NB4 (cell line): ENCODE measurements around the gene OPCML.

Source experiments
- MYC ChIP-seq: IDR thresholded peaks from 2 replicates; pipeline ENCODE4 v1.6.1; 2011; ENCODE audit warnings: low read depth, low read length
- POLR2A ChIP-seq: IDR thresholded peaks from 2 replicates; pipeline ENCODE4 v1.6.1; 2011; ENCODE audit warnings: mild to moderate bottlenecking; ENCODE audit not compliant: insufficient read length; ENCODE audit errors: extremely low read depth
- TF ChIP-seq, protein P1 (sequence below): IDR thresholded peaks from one replicate; pipeline ENCODE4 v1.5.1; 2012; ENCODE audit warnings: low read depth, low read length
- TF ChIP-seq, protein P2 (sequence below): IDR thresholded peaks from 2 replicates; pipeline ENCODE4 v1.6.1; 2011; ENCODE audit warnings: low read depth, low read length

GRCh38 chr11:132751516-132752250, 780.6 kb downstream of the OPCML start:
- TF ChIP-seq, protein P1, sequence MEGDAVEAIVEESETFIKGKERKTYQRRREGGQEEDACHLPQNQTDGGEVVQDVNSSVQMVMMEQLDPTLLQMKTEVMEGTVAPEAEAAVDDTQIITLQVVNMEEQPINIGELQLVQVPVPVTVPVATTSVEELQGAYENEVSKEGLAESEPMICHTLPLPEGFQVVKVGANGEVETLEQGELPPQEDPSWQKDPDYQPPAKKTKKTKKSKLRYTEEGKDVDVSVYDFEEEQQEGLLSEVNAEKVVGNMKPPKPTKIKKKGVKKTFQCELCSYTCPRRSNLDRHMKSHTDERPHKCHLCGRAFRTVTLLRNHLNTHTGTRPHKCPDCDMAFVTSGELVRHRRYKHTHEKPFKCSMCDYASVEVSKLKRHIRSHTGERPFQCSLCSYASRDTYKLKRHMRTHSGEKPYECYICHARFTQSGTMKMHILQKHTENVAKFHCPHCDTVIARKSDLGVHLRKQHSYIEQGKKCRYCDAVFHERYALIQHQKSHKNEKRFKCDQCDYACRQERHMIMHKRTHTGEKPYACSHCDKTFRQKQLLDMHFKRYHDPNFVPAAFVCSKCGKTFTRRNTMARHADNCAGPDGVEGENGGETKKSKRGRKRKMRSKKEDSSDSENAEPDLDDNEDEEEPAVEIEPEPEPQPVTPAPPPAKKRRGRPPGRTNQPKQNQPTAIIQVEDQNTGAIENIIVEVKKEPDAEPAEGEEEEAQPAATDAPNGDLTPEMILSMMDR, result no peak
- no peak for TF ChIP-seq POLR2A
- TF ChIP-seq, protein P2, sequence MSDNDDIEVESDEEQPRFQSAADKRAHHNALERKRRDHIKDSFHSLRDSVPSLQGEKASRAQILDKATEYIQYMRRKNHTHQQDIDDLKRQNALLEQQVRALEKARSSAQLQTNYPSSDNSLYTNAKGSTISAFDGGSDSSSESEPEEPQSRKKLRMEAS, result no peak
- no peak for TF ChIP-seq MYC
